Activated CD8-positive, alpha-beta T cell treated with anti-CD3 and anti-CD28 coated beads for 36 hours (primary cell): Measurements from ENCODE around the gene NDFIP2. TPM values are rescaled to one million over a fixed set of nuclear protein-coding genes. Genes with fewer than 3 reads are reported as not detected.

Source experiments
- ATAC-seq: fragments of 200-7000 bp; cut with Tn5 transposase; one replicate; pipeline ENCODE4 v1.10.0; 2021; ENCODE audit warnings: mild to moderate bottlenecking, moderate library complexity
- CTCF ChIA-PET: fragments of 350-600 bp; sonication (Branson Sonifier 250); formaldehyde crosslinking; loops from one replicate; lab custom pipeline; 2021; ENCODE audit warnings: antibody characterized with exemption; lab: Charles Lee
- POLR2A ChIA-PET: fragments of 350-600 bp; sonication (Branson Sonifier 250); formaldehyde crosslinking; loops from one replicate; lab custom pipeline; 2021; ENCODE audit warnings: antibody characterized with exemption; lab: Charles Lee
- DNase-seq: peaks from one replicate; pipeline ENCODE4 v3.0.0-alpha.2; 2020
- H3K27ac Mint-ChIP-seq: one replicate; pipeline ENCODE4 v1.8.0; 2021; ENCODE audit warnings: mild to moderate bottlenecking, mixed read lengths
- H3K27me3 Mint-ChIP-seq: one replicate; pipeline ENCODE4 v1.8.0; 2021; ENCODE audit warnings: mixed read lengths
- H3K36me3 Mint-ChIP-seq: one replicate; pipeline ENCODE4 v1.8.0; 2021; ENCODE audit warnings: low read depth, mixed read lengths
- H3K4me1 Mint-ChIP-seq: one replicate; pipeline ENCODE4 v1.8.0; 2021; ENCODE audit warnings: low read depth, mixed read lengths
- H3K4me3 Mint-ChIP-seq: one replicate; pipeline ENCODE4 v1.8.0; 2021; ENCODE audit warnings: mild to moderate bottlenecking, moderate library complexity, mixed read lengths
- H3K9me3 Mint-ChIP-seq: one replicate; pipeline ENCODE4 v1.8.0; 2021; ENCODE audit warnings: mixed read lengths
- intact Hi-C: fragments of 100-400 bp; cut with micrococcal nuclease; formaldehyde crosslinking; loops from one replicate; pipeline ENCODE4 v1.10.0; 2022
- total RNA-seq, 2 experiments: library from RNA; stranded (reverse); gene quantifications; one replicate each; pipeline ENCODE4 v1.2.3, GENCODE V29; 2021
- TF ChIP-seq, protein P1 (sequence below): fragments of 200-600 bp; IDR thresholded peaks from one replicate; pipeline ENCODE4 v1.8.0; 2022; ENCODE audit warnings: antibody characterized with exemption, mild to moderate bottlenecking

The NDFIP2 gene
- total RNA-seq, 2 experiments from 2014 or later, result 67.4 to 69.1 TPM

DNA sequence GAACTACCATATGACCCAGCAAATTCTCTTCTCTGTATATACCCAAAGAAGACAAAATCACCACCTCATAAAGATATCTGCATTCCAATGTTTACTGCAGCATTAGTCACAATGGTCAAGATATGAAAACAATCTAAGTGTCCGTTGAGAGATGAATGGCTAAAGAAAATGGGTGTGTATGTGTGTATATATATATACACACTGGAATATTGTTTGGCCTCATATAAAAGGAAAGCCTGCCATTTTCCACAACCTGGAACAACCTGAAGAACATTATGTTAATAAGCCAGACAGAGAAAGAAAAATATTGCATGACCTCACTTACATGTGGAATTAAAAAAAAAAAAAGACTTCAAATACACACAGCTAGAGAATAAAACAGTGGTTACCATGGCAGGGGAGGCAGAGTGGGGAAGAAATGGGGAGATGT lies 45.4 kb upstream of the NDFIP2 start:
- intact Hi-C loops, result no loop called here
- H3K36me3 Mint-ChIP-seq, result no peaks in the 10 kb centered on the region
- ChIA-PET POLR2A (no interaction called here), CTCF (interaction anchor here (1.0 to 2.6 kb wide), 3 partner anchors 11 to 106 kb away, joined by 4 to 11 read pairs (median 4); no protein-coding TSS in a partner anchor)
- no peak overlapping the region for H3K27ac Mint-ChIP-seq
- ATAC-seq (no peak), DNase-seq (no peak)
- peaks cover 16% of the 10 kb centered on the region for H3K4me1 Mint-ChIP-seq
- H3K4me3 Mint-ChIP-seq, result no peak overlapping the region
- no peaks in the 10 kb centered on the region for H3K9me3 Mint-ChIP-seq
- TF ChIP-seq, protein P1, sequence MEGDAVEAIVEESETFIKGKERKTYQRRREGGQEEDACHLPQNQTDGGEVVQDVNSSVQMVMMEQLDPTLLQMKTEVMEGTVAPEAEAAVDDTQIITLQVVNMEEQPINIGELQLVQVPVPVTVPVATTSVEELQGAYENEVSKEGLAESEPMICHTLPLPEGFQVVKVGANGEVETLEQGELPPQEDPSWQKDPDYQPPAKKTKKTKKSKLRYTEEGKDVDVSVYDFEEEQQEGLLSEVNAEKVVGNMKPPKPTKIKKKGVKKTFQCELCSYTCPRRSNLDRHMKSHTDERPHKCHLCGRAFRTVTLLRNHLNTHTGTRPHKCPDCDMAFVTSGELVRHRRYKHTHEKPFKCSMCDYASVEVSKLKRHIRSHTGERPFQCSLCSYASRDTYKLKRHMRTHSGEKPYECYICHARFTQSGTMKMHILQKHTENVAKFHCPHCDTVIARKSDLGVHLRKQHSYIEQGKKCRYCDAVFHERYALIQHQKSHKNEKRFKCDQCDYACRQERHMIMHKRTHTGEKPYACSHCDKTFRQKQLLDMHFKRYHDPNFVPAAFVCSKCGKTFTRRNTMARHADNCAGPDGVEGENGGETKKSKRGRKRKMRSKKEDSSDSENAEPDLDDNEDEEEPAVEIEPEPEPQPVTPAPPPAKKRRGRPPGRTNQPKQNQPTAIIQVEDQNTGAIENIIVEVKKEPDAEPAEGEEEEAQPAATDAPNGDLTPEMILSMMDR, result no peak
- H3K27me3 Mint-ChIP-seq, result no peaks in the 10 kb centered on the region

GRCh38 chr13:79439275-79439674 lies 41.7 kb upstream of the NDFIP2 start:
- no peak for ATAC-seq
- Mint-ChIP-seq H3K9me3 (no peaks in the 10 kb centered on the region), H3K4me1 (peaks cover 16% of the 10 kb centered on the region), H3K36me3 (no peaks in the 10 kb centered on the region), H3K4me3 (no peak overlapping the region), H3K27ac (no peak overlapping the region), H3K27me3 (no peaks in the 10 kb centered on the region)
- POLR2A ChIA-PET, result no interaction called here
- TF ChIP-seq, protein P1, result no peak
- intact Hi-C loops, result no loop called here
- CTCF ChIA-PET, result interaction anchor here (2.0 kb wide), 1 partner anchor 15 kb away, joined by 5 read pairs; no protein-coding TSS in a partner anchor
- no peak for DNase-seq

- Mint-ChIP-seq H3K4me1 (peaks cover 9% of the 10 kb centered on the region), H3K36me3 (no peaks in the 10 kb centered on the region), H3K27ac (no peak overlapping the region), H3K9me3 (no peaks in the 10 kb centered on the region), H3K27me3 (no peaks in the 10 kb centered on the region), H3K4me3 (no peak overlapping the region)
- CTCF ChIA-PET, result interaction anchor here (2.8 to 2.9 kb wide), 2 partner anchors 17 to 100 kb away, joined by 16 to 18 read pairs; no protein-coding TSS in a partner anchor
- POLR2A ChIA-PET, result interaction anchor here (1.0 to 1.6 kb wide), 2 partner anchors 11 to 75 kb away, joined by 3 to 5 read pairs; no protein-coding TSS in a partner anchor
- intact Hi-C loops, result no loop called here
- TF ChIP-seq, protein P1, result no peak
- ATAC-seq (no peak), DNase-seq (no peak)
Measured at GRCh38 chr13:79440958-79441528, 39.9 kb upstream of the NDFIP2 start.

- DNase-seq, result no peak
- Mint-ChIP-seq H3K27me3 (no peaks in the 10 kb centered on the region), H3K36me3 (no peaks in the 10 kb centered on the region), H3K9me3 (no peaks in the 10 kb centered on the region), H3K27ac (no peak overlapping the region), H3K4me3 (no peak overlapping the region), H3K4me1 (peaks cover 20% of the 10 kb centered on the region)
- intact Hi-C loops, result no loop called here
- CTCF ChIA-PET, result interaction anchor here (0.7 to 2.9 kb wide), 6 partner anchors 18 to 98 kb away, joined by 3 to 18 read pairs (median 3); no protein-coding TSS in a partner anchor
- TF ChIP-seq, protein P1, result no peak
- no peak for ATAC-seq
- POLR2A ChIA-PET, result interaction anchor here (1.1 kb wide), 1 partner anchor 14 kb away, joined by 3 read pairs; no protein-coding TSS in a partner anchor
Measured at GRCh38 chr13:79442221-79442620, 38.7 kb upstream of the NDFIP2 start.

DNA sequence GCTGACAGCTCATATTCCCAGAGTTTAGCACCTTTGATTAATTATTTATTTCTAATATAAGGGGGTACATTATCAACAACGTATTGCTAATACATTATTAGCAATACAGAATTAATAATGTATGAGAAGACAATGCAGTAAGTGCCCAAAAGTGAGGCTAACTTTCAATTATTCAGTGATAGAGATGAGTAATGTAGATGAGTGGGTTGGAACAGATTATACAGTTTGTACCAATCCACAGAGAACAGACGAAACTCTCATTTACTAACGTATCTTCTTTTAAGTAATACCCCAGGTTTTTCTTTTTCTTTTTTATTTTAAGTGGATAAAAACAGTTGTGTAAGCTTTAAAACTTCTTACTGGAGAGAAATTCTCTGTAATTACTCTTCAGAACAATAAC lies 38.2 kb upstream of the NDFIP2 start:
- ChIA-PET CTCF (interaction anchor here (0.9 to 2.9 kb wide), 5 partner anchors 18 to 98 kb away, joined by 3 to 18 read pairs (median 3); no protein-coding TSS in a partner anchor), POLR2A (interaction anchor here (1.1 kb wide), 1 partner anchor 14 kb away, joined by 3 read pairs; no protein-coding TSS in a partner anchor)
- intact Hi-C loops, result no loop called here
- ATAC-seq, result no peak
- Mint-ChIP-seq H3K27ac (no peak overlapping the region), H3K36me3 (no peaks in the 10 kb centered on the region), H3K9me3 (no peaks in the 10 kb centered on the region), H3K4me1 (peaks cover 24% of the 10 kb centered on the region), H3K4me3 (no peak overlapping the region), H3K27me3 (no peaks in the 10 kb centered on the region)
- TF ChIP-seq, protein P1, result no peak
- DNase-seq, result no peak
